GM12892 (cell line): ENCODE measurements around the gene COX4I2.

Experiments used
- POLR2A ChIP-seq: IDR thresholded peaks from 2 replicates; pipeline ENCODE4 v1.6.1; 2011; ENCODE audit warnings: low read depth, low read length, control low read depth
- POLR2AphosphoS5 ChIP-seq: IDR thresholded peaks from 2 replicates; pipeline ENCODE4 v1.6.1; 2011; ENCODE audit warnings: low read depth, low read length, control low read depth
- TAF1 ChIP-seq: IDR thresholded peaks from 2 replicates; pipeline ENCODE4 v1.6.1; 2011; ENCODE audit warnings: low read depth, mild to moderate bottlenecking, control low read depth, low read length, borderline replicate concordance

- TF ChIP-seq POLR2A = no peak
- TF ChIP-seq POLR2AphosphoS5 = no peak
- TF ChIP-seq TAF1 = no peak
These were observed 25.8 kb downstream of the COX4I2 start for GRCh38 chr20:31663524-31663837.
